Measurements from ENCODE around the gene CTBP2.

DNA sequence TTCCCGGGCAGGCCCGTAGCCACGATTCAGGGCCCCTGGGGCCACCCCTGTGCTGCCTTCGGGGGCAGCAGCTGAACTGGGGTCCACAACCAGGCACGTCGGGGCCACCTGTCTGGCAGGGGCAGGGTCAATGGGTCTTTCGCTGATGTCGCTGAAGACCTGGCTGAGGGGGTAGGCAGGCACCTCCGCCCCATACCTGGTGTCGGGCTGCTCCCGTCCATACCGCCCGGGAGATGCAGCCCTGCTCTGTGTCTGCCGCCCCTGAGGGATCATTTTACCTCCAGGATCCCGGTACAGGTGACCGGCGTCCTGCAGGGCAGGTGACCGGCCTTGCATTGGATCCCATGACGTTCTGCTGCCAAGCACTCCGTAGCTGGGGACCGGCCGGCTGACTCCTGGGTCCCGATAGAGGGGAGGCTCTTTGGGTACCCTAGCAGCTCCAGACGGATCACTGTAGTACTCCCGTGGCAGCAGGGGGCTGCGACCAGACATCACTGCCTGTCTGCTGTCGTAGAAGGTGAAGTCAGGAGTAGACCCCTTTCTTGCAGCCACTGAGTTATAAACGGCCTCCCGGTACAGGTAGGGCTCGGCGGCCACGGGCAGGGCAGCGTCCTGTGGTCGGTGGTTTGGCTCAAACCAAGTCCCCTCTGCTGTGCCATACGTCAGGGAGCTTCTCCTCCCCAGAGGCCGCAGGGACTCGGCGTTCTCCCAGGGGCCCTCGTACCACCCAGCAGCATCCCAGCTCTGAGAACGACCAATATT is 133.2 kb downstream of the CTBP2 start:
- TF ChIP-seq EGR1 (IDR thresholded peaks at IDR 0.05) (no peak), MAX (IDR thresholded peaks at IDR 0.05) (no peak), EP300 (IDR thresholded peaks at IDR 0.05; ENCODE audit: borderline replicate concordance) (no peak), RAD21 (IDR thresholded peaks at IDR 0.05; ENCODE audit: low read depth) (no peak), CEBPB (IDR thresholded peaks at IDR 0.05) (no peak), NFIC (IDR thresholded peaks at IDR 0.05) (no peak), TAF1 (IDR thresholded peaks at IDR 0.05; ENCODE audit: low read depth) (no peak), YY1 (IDR thresholded peaks at IDR 0.05; ENCODE audit: low read depth) (no peak)
- TF ChIP-seq, protein P1, sequence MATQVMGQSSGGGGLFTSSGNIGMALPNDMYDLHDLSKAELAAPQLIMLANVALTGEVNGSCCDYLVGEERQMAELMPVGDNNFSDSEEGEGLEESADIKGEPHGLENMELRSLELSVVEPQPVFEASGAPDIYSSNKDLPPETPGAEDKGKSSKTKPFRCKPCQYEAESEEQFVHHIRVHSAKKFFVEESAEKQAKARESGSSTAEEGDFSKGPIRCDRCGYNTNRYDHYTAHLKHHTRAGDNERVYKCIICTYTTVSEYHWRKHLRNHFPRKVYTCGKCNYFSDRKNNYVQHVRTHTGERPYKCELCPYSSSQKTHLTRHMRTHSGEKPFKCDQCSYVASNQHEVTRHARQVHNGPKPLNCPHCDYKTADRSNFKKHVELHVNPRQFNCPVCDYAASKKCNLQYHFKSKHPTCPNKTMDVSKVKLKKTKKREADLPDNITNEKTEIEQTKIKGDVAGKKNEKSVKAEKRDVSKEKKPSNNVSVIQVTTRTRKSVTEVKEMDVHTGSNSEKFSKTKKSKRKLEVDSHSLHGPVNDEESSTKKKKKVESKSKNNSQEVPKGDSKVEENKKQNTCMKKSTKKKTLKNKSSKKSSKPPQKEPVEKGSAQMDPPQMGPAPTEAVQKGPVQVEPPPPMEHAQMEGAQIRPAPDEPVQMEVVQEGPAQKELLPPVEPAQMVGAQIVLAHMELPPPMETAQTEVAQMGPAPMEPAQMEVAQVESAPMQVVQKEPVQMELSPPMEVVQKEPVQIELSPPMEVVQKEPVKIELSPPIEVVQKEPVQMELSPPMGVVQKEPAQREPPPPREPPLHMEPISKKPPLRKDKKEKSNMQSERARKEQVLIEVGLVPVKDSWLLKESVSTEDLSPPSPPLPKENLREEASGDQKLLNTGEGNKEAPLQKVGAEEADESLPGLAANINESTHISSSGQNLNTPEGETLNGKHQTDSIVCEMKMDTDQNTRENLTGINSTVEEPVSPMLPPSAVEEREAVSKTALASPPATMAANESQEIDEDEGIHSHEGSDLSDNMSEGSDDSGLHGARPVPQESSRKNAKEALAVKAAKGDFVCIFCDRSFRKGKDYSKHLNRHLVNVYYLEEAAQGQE (IDR thresholded peaks at IDR 0.05; ENCODE audit: low read depth), result no peak

Data from Ishikawa (cell line).